SIG-M5 treated with dmso at 0.1 percent for 504 hours (cell line): ENCODE results near the gene NELFE.
"Not testable (repeated sequence)": the region's sequence is repeated elsewhere in the genome, so short reads cannot be mapped to it uniquely, and the experiment has no call there.

ENCODE experiments used
- DNase-seq: peaks from one replicate; lab custom pipeline; 2025; ENCODE audit not compliant: unreplicated experiment; lab: John Stamatoyannopoulos, UW

NELFE gene

GRCh38 chr6:31976065-31976464 lies 17.3 kb upstream of the NELFE start:
- DNase-seq = not testable (repeated sequence)

DNA sequence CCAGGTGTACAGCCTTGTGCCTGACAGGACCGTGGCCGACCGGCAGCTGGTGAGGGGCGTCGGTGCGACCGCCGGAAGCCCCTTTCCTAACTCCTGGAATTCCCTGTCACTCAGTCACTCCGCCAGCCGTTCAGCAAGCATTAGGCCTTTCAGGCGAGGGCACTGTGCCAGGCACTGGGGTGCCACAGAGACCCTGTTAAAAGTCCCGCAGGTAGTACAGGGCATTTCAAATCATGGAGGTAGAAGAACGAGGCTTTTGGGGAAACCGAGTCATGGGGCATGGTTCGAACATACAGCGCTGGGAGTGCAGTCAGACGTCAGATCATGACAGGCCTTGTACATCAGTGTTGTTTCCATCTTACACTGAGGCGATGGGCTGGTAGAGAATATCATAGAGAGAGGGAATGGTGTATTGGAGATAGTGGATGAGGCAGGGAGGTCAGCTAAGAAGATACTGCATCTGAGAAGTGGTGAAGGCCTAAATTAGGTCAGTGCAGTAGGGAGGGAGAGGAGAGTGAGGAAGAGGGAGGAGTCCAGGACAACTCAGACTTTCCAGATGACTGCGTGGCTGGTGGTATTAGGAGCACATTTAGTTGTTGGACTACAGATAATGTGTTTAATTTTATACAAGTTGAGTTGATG lies 14.1 kb upstream of the NELFE start:
- no peak for DNase-seq

DNA sequence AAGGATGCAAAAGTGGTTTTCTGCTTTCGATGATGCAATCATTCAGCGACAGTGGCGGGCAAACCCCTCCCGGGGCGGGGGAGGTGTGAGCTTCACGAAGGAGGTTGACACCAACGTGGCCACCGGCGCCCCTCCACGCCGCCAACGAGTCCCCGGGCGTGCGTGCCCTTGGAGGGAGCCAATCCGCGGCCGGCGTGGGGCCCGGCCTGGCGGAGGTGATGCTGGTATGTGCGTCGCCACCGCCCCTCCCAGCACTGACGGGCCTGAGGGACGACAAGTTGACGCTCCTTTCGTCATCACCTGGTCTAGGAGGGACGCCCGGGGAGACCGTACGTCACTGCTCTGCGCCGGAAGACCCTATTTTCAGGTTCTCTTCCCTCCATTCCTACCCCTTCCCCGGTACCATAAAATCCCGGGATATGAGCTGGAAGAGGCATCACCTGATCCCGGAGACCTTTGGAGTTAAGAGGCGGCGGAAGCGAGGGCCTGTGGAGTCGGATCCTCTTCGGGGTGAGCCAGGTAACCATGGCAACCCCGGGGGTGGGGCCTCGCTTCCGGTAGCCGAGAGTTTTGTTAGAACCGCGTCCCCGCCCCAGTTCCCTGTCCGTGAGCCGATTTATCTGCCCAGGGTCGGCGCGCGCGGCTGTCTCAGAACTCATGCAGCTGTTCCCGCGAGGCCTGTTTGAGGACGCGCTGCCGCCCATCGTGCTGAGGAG lies 13.4 kb upstream of the NELFE start, which contains the start of gene DXO:
TSS of gene DXO (minus strand) at position 146 of the 716 bp plus-strand sequence. CDS start 463 bp downstream, outside the sequence.
- DNase-seq = peak; percentile 95

DNA sequence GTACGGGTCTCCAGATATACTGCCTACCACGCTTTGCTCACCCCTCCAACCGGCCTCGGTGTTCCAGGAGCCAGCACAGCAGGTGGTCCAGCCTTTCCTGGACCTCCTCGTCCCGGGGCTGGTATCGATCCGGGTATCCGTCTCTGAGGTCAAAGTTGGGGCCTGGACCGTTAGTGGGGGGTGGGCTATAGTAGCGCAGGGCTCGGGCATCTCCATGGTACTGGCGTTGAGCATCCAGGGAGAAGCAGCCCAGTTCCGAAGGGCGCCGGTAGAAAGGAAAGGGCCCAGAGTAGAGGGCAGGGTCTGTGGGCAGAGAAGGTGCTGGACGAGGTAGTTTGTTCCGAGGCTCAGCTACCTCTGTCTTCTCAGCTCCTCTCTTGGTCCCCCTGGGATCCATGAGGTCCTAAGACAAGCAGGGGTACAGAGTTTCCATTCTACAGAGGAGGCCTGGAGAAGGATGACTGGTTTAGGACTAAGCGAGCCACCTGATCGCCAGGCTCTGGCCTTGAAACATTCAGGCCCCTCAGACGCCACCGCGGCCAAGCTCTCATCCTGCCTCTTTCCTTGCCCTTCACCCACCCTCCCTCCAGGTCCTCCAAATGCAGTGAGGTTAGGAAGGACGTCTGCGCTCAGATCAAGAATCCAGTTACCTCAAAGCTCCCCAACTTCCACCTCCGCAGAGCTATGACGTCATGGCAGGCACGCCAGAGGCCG lies 12.7 kb upstream of the NELFE start:
- no peak for DNase-seq

GRCh38 chr6:31970604-31971271 lies 12.0 kb upstream of the NELFE start:
- no peak for DNase-seq

DNA sequence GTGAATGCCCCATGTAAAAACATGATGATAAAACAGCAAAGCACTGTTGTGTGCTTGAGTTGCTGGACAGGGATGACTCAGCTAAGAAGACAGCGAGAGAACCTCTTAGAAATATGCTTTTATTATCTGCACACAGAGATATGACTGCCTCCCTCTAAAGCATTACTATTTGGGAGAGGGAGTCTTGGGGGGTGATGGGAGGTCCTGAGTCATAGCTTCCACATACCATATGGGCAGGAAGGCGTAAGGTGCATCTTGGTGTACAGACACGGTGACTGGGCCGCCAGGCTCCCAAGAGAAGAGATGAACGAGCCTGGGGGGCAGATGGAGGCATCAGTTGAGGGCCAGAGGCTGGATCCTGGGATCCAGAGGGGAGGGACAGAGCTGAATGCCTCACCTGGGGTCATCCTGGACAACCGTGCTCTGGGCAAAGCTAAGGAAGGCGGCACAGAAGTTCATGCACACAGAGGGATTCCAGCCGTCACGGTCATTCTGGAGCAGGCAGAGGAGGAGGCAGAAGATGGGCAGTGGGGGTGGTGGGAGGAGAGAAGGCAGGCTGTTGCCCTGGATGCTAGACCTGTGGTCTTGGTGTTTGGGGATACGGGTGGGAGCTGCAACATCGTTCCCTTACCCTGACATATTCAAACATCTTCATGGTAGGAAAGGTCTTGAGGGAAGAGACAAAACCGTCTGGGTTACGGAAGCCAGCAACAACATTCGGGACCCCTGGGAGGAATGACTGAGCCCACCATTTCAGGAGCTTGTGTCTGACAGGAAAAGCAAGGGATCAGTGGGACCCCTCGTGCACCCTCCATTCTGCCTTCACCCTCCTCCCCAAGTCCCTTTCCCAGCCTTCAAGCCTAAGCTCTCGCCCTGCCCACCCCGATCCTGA lies 11.2 kb upstream of the NELFE start:
- no peak for DNase-seq

DNA sequence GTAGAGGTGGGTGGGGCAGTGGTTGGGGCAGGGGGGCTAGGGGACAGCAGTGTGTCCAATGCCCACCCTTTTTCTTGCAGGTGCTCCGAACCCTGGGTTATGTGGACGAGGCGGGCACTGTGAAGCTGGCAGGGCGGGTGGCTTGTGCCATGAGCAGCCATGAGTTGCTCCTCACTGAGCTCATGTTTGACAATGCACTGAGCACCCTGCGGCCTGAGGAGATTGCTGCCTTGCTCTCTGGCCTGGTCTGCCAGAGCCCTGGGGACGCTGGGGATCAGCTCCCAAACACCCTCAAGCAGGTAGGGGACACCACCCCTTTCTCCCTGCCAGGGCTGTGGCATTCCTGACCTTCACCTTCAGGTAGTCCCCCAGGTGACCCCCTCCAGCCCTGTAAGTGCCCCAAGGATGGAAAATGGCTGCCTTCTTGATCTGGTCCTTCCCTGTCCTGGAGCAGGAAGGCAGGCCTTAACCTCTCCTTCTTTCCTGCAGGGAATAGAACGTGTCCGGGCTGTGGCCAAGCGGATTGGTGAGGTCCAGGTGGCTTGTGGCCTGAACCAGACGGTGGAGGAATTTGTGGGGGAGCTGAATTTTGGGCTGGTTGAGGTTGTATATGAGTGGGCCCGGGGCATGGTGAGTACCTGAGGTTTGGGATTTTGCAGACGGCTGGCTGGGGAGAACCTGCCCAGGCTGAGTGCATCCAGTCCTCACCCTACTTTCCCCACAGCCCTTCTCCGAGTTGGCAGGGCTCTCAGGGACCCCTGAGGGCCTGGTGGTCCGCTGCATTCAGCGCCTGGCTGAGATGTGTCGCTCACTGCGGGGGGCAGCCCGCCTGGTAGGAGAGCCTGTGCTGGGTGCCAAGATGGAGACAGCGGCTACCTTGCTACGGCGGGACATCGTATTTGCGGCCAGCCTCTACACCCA lies 10.3 kb upstream of the NELFE start:
- DNase-seq = no peak

DNA sequence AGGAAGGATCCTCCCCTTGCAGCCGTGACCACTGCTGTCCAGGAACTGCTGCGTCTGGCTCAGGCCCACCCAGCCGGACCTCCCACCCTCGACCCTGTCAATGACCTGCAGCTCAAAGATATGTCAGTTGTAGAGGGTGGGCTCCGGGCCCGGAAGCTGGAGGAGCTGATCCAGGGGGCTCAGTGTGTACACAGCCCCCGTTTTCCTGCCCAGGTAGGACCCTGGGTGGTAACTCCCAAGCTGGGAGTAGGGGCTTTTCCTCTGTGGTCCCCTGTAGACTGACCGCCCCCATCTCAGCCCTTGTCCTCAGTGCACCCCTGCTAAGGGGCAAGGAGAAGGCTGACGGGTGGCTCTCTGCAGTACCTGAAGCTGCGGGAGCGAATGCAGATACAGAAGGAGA lies 9.6 kb upstream of the NELFE start:
- no peak for DNase-seq

DNA sequence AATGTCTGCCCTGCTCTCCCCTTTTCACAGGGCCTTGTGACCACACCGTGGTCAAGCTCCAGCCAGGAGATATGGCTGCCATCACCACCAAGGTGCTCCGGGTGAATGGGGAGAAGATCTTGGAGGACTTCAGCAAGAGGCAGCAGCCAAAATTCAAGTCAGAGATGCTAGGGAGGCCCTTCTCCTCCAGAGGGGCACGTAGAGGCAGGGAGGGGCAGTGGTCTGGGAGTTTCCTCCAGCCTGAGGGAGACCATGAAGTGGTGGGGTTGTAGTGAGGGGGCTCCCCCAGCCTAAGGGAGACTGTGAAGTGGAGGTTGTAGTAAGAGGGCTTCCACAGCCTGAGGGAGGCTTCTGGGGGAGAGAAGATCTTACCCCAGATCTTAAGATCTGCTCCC lies 9.2 kb upstream of the NELFE start:
- no peak for DNase-seq

DNA sequence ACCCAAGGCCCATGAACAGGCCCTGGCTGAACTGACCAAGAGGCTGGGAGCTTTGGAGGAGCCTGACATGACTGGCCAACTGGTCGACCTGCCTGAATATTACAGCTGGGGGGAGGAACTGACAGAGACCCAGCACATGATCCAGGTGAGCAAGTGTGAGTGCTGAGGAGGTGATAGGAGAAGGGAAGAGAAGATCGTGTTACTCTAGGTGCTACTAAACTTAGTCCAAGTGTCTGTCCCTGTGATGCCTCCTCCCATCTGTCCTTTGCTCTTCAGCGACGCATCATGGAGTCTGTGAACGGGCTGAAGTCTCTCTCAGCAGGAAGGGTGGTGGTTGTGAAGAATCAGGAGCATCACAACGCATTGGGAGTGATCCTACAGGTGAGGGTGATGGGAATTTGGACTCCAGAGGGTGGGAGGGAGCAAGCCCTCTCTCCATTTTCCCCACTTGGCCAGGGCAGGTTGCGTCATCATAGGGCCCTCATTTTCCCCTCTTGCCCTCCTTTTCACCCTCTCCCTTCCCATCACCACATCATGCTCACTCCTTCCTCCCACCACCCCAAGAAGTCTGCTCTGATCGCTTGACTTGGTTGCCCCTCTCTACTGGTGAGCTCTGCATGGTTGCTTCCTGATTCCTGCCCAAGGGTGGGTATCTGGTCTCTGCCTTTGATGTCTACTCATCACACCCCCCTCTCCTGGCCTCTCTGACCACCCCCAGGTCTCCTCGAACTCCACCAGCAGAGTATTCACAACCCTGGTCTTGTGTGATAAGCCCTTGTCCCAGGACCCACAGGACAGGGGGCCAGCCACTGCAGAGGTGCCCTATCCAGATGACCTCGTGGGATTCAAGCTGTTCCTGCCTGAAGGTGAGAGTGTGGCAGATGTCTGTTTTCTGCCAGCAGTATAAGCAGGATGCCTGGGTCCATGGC lies 8.5 kb upstream of the NELFE start:
- no peak for DNase-seq

GRCh38 chr6:31966506-31966905 lies 7.7 kb upstream of the NELFE start:
- no peak for DNase-seq

GRCh38 chr6:31965700-31966099 lies 6.9 kb upstream of the NELFE start:
- no peak for DNase-seq

GRCh38 chr6:31963921-31964320 lies 5.2 kb upstream of the NELFE start:
- DNase-seq = no peak

DNA sequence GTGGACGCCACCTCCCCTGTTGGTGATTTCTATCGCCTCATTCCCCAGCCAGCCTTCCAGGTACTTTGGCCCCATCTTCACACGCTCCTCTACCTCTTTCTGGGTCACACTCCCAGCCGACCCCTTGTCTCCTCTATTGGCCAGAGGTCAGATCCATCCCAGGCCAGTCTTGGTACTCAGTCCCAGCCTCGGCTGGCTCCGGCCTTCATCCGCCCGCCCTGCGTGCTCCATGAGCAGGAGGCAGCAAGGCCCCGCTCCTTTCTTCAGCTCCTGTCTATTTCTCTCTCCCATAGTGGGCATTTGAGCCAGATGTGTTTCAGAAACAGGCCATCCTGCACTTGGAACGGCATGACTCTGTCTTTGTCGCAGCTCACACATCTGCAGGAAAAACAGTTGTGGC lies 2.8 kb upstream of the NELFE start:
- no peak for DNase-seq

DNA sequence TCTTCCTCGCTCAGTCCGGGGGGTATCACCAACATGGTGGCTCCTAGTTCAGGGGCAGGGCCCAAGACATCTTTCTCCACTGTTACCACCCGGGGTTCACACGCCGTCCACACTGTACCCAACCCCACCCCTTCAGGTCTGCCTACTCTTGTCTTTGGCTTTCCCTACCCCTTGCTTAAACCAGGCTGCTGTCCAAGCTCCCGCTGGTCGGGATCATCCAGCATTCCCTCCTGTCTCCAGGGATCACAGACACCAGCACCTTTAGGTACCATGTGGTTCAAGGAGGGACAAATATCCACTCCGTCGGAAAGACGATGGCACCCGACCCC lies 395 bp downstream of the NELFE start:
- DNase-seq = no peak

DNA sequence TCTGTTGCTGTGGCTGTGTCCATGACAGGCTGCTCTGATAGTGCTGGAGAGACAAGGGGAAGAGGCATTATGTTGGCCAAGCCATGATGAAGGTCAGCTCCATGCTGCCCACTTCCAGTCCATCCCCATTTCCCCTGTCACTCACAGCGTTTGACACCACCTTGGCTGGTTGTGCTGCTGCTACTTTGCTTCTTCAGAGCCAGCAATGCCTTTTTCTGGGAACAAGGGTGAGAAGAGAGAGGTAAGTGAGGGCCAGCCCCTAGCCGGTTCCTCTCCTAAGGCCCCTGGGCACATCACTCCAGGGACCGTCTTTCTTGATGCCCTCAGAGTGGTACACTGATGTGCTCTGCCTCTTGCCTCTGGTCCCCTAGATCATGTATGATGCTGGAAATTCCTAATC lies 2.0 kb downstream of the NELFE start:
- no peak for DNase-seq

- no peak for DNase-seq
Measured at GRCh38 chr6:31954511-31954910, 4.3 kb downstream of the NELFE start.

DNA sequence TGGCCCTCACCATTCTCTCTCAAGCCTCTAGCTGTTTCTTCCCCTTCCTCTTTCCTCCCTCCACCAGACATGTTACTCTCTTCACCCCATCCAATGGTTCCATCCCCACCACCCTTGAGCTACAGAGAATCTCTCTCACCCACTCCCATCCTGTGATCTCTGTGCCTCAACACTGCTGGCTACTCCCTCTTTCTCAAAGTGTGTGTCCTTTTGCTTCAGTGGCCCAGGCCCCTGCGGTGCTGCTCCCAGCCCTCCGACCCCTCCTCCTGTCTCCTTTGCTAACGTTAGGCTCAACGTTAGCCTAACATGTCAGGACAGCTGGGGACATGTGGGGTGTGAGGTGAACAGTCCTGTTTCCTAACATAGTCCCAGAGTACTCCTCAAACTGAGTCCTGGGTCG lies 5.9 kb downstream of the NELFE start:
- DNase-seq = no peak
